Adrenal gland (tissue), 12 donors: ENCODE data around the gene LPIN2. TPM values are rescaled to one million over a fixed set of nuclear protein-coding genes. Genes with fewer than 3 reads are reported as not detected.
A peak's percentile ranks its signal among the peaks of the same experiment; 100 is the strongest.

Experiments used
- DNase-seq, 7 donors: peaks; one replicate each; pipeline ENCODE4 v3.0.0-alpha.2; 2019 to 2020
- H3K27ac ChIP-seq, 5 donors: fragments of 200-600 bp; sonication (generic) in 4 of 5; 1 replicate in 3 of 5; 2 replicates in 2 of 5; pipeline versions ENCODE4 v1.5.1 to v1.8.0; 2016 to 2020; ENCODE audit warnings: mild to moderate bottlenecking in 1 of 5
- H3K27me3 ChIP-seq: fragments of 200-600 bp; 2 replicates; pipeline ENCODE4 v1.8.0; 2021
- H3K36me3 ChIP-seq, 2 donors: fragments of 200-600 bp; replicated peaks in 1 of 2; 1 replicate in 1 of 2; 2 replicates in 1 of 2; pipeline versions ENCODE4 v1.5.1 to v1.8.0; 2018 to 2022
- H3K4me1 ChIP-seq, 2 donors: fragments of 200-600 bp; replicated peaks in 1 of 2; 1 replicate in 1 of 2; 2 replicates in 1 of 2; pipeline versions ENCODE4 v1.5.1 to v1.8.0; 2018 to 2021
- H3K4me3 ChIP-seq, 4 donors: fragments of 200-600 bp; sonication (generic) in 3 of 4; one replicate each; pipeline ENCODE4 v1.5.1; 2016 to 2018
- H3K9me3 ChIP-seq, 3 donors: fragments of 200-600 bp; sonication (generic) in 1 of 3; replicated peaks in 1 of 3; 1 replicate in 2 of 3; 2 replicates in 1 of 3; pipeline versions ENCODE4 v1.5.1 to v1.8.0; 2016 to 2021
- POLR2A ChIP-seq, 2 donors: fragments of 450-650 bp; IDR thresholded peaks; one replicate each; pipeline ENCODE4 v1.6.1; 2017; ENCODE audit warnings: antibody characterized with exemption in 2 of 2, mild to moderate bottlenecking in 2 of 2, moderate library complexity in 1 of 2
- WGBS, 4 donors: extraction: QIAGEN DNeasy Blood & Tissue Kit in 2 of 4; methylation state at CpG; one replicate each; pipeline versions ENCODE4 v1.1.5 to v1.1.7; 2013 to 2017; 5-methylcytosine and 5-hydroxymethylcytosine counted together
- intact Hi-C, 2 donors: fragments of 100-400 bp; cut with DNase I; formaldehyde crosslinking; loops; one replicate each; pipeline versions ENCODE4 v1.14.1 to v1.15.0; 2022 to 2023
- polyA plus RNA-seq, 3 donors: library from polyadenylated mRNA; stranded (reverse); fragments of 200-250 nt in 2 of 3; fragments of 350-450 nt in 1 of 3; fragmentation: Illumina TruSeq in 1 of 3; extraction: RNeasy Lipid Tissue Mini Kit (QIAGEN cat#74804) in 1 of 3; gene quantifications; one replicate each; pipeline ENCODE4 v1.2.3, GENCODE V29; 2013 to 2014
- total RNA-seq, 9 donors: library from RNA; depleted of rRNA in 4 of 9; stranded (reverse); fragments of >200 nt in 4 of 9; fragments of 120-200 nt in 1 of 9; fragmentation: NEBNext Ultra II Directional in 1 of 9; extraction: Animal tissue kit (Norgen Biotek cat#: 25700) in 1 of 9; gene quantifications; one replicate each; pipeline versions ENCODE4 v1.1.0 to v1.2.4, GENCODE V29; 2013 to 2023
- TF ChIP-seq, protein P1 (sequence below), 6 experiments: fragments of 450-650 bp in 4 of 6; fragments of 200-600 bp in 2 of 6; sonication (generic) in 1 of 6; IDR thresholded peaks; 1 replicate in 5 of 6; 2 replicates in 1 of 6; pipeline versions ENCODE4 v1.5.1 to v1.8.0; 2016 to 2021; ENCODE audit warnings: antibody characterized with exemption in 6 of 6, mild to moderate bottlenecking in 2 of 6, moderate library complexity in 1 of 6
- donor health status: healthy with polysubstance abuse.
- donor health status: Bipolar disorder and iron deficiency.
- donor health status: DM: yes; HTN: yes; CAD: no.
- donor health status: DM: no; HTN: no; CAD: no.
- donor health status: DM: no; HTN: no; CAD: no.
- donor health status: DM: yes; HTN: yes; CAD: no.

Gene LPIN2
- total and polyA plus RNA-seq, 12 donors: 5.2 to 48.6 (median 27.3) TPM

- Histone ChIP-seq H3K36me3 (no peaks in the 10 kb centered on the region), H3K27me3 (no peaks in the 10 kb centered on the region), H3K4me3 (no peak overlapping the region), H3K27ac (peak overlapping the region in 2 of 5 donors; percentile 25 to 38), H3K9me3 (no peaks in the 10 kb centered on the region), H3K4me1 (peaks cover 32 to 61% of the 10 kb centered on the region in 2 donors)
- DNase-seq: peak in 1 of 7 donors; percentile 36
- intact Hi-C loops: no loop called here
- TF ChIP-seq, protein P1, sequence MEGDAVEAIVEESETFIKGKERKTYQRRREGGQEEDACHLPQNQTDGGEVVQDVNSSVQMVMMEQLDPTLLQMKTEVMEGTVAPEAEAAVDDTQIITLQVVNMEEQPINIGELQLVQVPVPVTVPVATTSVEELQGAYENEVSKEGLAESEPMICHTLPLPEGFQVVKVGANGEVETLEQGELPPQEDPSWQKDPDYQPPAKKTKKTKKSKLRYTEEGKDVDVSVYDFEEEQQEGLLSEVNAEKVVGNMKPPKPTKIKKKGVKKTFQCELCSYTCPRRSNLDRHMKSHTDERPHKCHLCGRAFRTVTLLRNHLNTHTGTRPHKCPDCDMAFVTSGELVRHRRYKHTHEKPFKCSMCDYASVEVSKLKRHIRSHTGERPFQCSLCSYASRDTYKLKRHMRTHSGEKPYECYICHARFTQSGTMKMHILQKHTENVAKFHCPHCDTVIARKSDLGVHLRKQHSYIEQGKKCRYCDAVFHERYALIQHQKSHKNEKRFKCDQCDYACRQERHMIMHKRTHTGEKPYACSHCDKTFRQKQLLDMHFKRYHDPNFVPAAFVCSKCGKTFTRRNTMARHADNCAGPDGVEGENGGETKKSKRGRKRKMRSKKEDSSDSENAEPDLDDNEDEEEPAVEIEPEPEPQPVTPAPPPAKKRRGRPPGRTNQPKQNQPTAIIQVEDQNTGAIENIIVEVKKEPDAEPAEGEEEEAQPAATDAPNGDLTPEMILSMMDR (IDR thresholded peaks at IDR 0.05): no peak
- TF ChIP-seq POLR2A (IDR thresholded peaks at IDR 0.05): no peak
- WGBS, 4 donors: 63 to 80% (median 78%) methylated on average over 1 of the region's 1 CpG
Measured at GRCh38 chr18:2968606-2969005, 44.3 kb downstream of the LPIN2 start.

DNA sequence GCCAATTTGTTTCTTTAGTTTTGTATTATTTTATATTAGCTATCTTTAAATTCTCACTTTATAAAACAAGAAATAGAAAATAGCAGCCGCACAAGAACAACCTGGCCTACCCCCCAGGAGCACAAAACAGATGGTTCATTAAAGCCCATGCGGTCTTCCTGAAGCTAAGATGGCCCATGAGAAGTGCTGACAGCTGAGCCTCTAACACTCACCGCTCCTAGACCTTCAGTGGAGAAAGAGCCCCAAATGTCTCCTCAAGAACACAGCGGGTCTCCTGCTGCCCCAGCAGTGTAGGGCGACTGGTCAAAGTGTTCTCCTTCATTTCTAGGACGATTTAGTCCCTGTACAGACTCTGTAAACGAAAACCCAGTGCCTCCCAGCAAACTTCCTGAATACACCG, 45.1 kb downstream of the LPIN2 start:
- DNase-seq: no peak
- H3K9me3 ChIP-seq: no peaks in the 10 kb centered on the region
- intact Hi-C loops: no loop called here
- TF ChIP-seq, protein P1 (IDR thresholded peaks at IDR 0.05): no peak
- TF ChIP-seq POLR2A (IDR thresholded peaks at IDR 0.05): no peak
- 79 to 88% (median 83%) methylated on average over 8 of the region's 8 CpGs for WGBS, 4 donors
- peaks cover 27 to 55% of the 10 kb centered on the region in 2 donors for H3K4me1 ChIP-seq
- no peak overlapping the region for H3K4me3 ChIP-seq
- no peaks in the 10 kb centered on the region for H3K27me3 ChIP-seq
- peak overlapping the region in 2 of 5 donors; percentile 25 to 38 for H3K27ac ChIP-seq
- no peaks in the 10 kb centered on the region for H3K36me3 ChIP-seq

DNA sequence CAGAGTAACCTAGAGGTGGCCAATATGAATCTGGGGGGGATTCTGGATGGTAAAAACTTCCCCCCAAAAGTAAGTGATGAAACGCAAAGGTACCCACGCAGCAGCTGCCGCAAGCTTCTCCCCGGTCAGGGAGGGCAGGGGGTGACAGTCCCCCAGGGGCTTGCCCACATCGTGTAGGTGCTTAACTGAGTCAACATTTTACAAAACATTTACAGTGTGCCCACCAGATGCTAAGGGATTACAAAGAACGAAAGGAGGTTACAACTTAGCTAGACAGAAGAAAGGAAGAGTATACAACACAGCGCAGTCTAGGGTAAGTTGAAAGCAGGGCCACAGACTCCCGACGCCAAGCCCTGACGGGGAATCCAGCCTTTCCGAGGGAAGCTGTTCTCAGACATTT, 45.6 kb downstream of the LPIN2 start:
- Histone ChIP-seq H3K27me3 (no peaks in the 10 kb centered on the region), H3K36me3 (no peaks in the 10 kb centered on the region), H3K9me3 (no peaks in the 10 kb centered on the region), H3K27ac (peak overlapping the region in 1 of 5 donors; percentile 25), H3K4me3 (no peak overlapping the region), H3K4me1 (peaks cover 27 to 52% of the 10 kb centered on the region in 2 donors)
- no peak for DNase-seq
- TF ChIP-seq, protein P1 (IDR thresholded peaks at IDR 0.05): no peak
- TF ChIP-seq POLR2A (IDR thresholded peaks at IDR 0.05): no peak
- intact Hi-C loops: no loop called here
- 91 to 93% (median 92%) methylated on average over 11 of the region's 11 CpGs for WGBS, 4 donors

DNA sequence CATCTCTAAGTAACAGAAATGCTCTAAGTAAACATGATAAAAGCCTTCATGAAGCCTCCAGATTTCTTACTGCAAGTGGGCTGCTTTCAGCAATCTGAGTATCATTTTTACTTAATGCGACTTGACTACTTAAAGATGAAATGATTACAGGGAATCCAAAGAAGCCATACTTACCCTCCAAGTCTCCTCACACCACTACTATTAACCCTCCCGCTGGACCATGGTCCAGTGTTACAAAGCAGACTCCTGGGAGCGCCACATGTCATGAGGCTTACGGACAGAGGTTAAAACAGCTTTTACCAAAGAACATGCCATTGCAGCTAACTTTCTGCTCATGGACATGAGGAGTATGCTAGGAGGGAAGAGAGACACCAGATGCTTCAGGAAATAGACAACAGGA, 46.4 kb downstream of the LPIN2 start:
- Histone ChIP-seq H3K36me3 (no peaks in the 10 kb centered on the region), H3K4me3 (no peak overlapping the region), H3K27ac (no peak overlapping the region), H3K4me1 (peaks cover 30 to 54% of the 10 kb centered on the region in 2 donors), H3K9me3 (no peaks in the 10 kb centered on the region), H3K27me3 (no peaks in the 10 kb centered on the region)
- DNase-seq: no peak
- 97 to 99% (median 98%) methylated on average over 4 of the region's 4 CpGs for WGBS, 4 donors
- TF ChIP-seq, protein P1 (IDR thresholded peaks at IDR 0.05): no peak
- no peak for TF ChIP-seq POLR2A (IDR thresholded peaks at IDR 0.05)
- intact Hi-C loops: no loop called here
